ENCODE data around the gene MTA3.
"Not testable (repeated sequence)": the region's sequence is repeated elsewhere in the genome, so short reads cannot be mapped to it uniquely, and the experiment has no call there.

MTA3 gene

GRCh38 chr2:42598656-42599055, 30.2 kb downstream of the MTA3 start:
- no peak for DNase-seq
- intact Hi-C loops (cut with DNase I) = no loop called here

- intact Hi-C loops (cut with DNase I) = no loop called here
- no peak for DNase-seq
Measured at GRCh38 chr2:42601076-42601475, 32.6 kb downstream of the MTA3 start.

GRCh38 chr2:42602218-42602875, 33.9 kb downstream of the MTA3 start:
- no peak for DNase-seq
- intact Hi-C loops (cut with DNase I) = no loop called here

- intact Hi-C loops (cut with DNase I) = no loop called here
- DNase-seq = no peak
Measured at GRCh38 chr2:42602876-42603219, 34.4 kb downstream of the MTA3 start.

- DNase-seq; intact Hi-C loops (cut with DNase I): not testable (repeated sequence)
Measured at GRCh38 chr2:42604341-42604867, 36.0 kb downstream of the MTA3 start.

- intact Hi-C loops (cut with DNase I); DNase-seq: not testable (repeated sequence)
Measured at GRCh38 chr2:42606166-42606565, 37.7 kb downstream of the MTA3 start.

GRCh38 chr2:42607101-42607637, 38.7 kb downstream of the MTA3 start:
- no peak for DNase-seq
- intact Hi-C loops (cut with DNase I) = no loop called here

- intact Hi-C loops (cut with DNase I) = no loop called here
- no peak for DNase-seq
Measured at GRCh38 chr2:42613281-42614064, 45.0 kb downstream of the MTA3 start.

GRCh38 chr2:42614838-42615237, 46.4 kb downstream of the MTA3 start:
- no peak for DNase-seq
- intact Hi-C loops (cut with DNase I) = no loop called here

GRCh38 chr2:42618116-42618515, 49.7 kb downstream of the MTA3 start:
- intact Hi-C loops (cut with DNase I) = no loop called here
- DNase-seq = no peak

GRCh38 chr2:42618972-42619371, 50.5 kb downstream of the MTA3 start:
- intact Hi-C loops (cut with DNase I) = no loop called here
- DNase-seq = no peak

GRCh38 chr2:42621626-42622025, 53.2 kb downstream of the MTA3 start:
- intact Hi-C loops (cut with DNase I); DNase-seq: not testable (repeated sequence)

- DNase-seq = no peak
- intact Hi-C loops (cut with DNase I) = no loop called here
Measured at GRCh38 chr2:42622943-42623676, 54.7 kb downstream of the MTA3 start.

GRCh38 chr2:42624047-42624446, 55.6 kb downstream of the MTA3 start:
- intact Hi-C loops (cut with DNase I) = no loop called here
- no peak for DNase-seq

- DNase-seq; intact Hi-C loops (cut with DNase I): not testable (repeated sequence)
Measured at GRCh38 chr2:42628024-42628423, 59.6 kb downstream of the MTA3 start.

GRCh38 chr2:42636934-42637333, 68.5 kb downstream of the MTA3 start:
- no peak for DNase-seq
- intact Hi-C loops (cut with DNase I) = no loop called here

- intact Hi-C loops (cut with DNase I) = no loop called here
- DNase-seq = peak in 1 of 42 donors; percentile 26
Measured at GRCh38 chr2:42638080-42638784, 69.8 kb downstream of the MTA3 start.

GRCh38 chr2:42639340-42640077, 71.1 kb downstream of the MTA3 start:
- intact Hi-C loops (cut with DNase I) = no loop called here
- no peak for DNase-seq

Data from head of caudate nucleus (tissue), 42 donors.